Measurements from ENCODE around the gene CFAP58. TPM values are rescaled to one million over a fixed set of nuclear protein-coding genes. Genes with fewer than 3 reads are reported as not detected.
A peak's percentile ranks its signal among the peaks of the same experiment; 100 is the strongest.

The CFAP58 gene
- total RNA-seq, 2 experiments from 2014 or later = not detected

DNA sequence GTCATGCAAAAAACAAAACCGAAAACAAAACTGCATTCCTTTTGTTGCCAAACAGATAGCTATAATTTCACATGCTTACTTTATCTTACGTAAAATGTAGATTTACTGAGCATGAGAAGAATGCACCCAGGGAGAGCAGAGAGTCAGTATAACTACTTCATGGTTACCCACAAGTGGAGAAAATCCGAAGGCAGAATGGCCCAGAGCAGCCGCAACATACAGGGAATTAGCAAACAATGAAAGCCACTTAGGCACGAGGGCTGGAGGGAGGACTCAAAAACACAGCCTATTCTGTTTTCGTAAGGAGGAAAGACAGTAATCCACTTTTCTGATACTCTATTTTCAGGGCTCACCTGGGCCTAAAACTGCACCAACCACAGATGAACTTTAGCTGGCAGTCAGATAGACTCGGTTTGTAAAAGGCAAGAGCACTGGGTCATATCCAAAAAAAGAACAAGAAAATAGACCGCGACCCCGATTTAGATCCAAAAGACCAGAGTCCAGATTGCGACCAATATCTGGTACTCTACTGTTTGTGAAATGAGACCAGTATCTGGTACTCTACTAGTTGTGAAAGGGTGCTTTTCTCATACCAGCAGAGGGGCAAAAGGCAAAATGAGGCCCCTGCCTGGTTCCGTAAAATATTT lies 16.7 kb upstream of the CFAP58 start:
- peaks cover 69% of the 10 kb centered on the region for H3K4me1 Mint-ChIP-seq (ENCODE audit: low read depth)
- no peak for ATAC-seq (ENCODE audit: poor library complexity)
- POLR2A ChIA-PET = interaction anchor here (0.6 to 7.2 kb wide), 12 partner anchors 9 to 82 kb away, joined by 3 to 99 read pairs (median 8); partner anchors contain the start of genes CFAP58, GSTO1 and GSTO2

DNA sequence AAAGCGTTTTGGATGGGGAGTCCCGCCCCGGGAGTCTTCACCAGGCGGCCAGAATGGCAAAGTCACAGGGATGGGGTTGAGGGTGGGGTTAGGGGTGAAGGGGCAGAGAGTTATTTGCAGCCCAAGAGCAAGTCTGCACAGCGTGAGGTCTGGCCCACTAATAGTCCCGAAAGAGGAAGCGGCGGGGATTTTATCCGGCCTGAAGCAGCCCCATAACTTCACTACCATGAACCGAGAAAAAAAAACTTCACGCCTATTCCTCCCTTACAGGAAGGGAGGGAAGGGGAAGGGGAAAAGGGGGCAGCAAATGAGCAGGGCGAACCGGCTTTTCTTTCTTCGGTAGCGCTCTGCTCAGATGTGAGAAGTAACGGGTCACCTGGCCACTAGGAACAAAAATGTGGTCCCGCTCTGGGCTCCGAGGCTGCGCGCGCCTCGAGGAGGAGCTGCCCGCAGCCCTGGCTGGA lies 16.1 kb upstream of the CFAP58 start:
- ATAC-seq (ENCODE audit: poor library complexity) (peak; percentile 2), DNase-seq (peak in 3 of 14 experiments; percentile 56 to 59 (median 56))
- peak overlapping the region; percentile 96 for H3K4me3 Mint-ChIP-seq
- Histone ChIP-seq H3K9me3 (ENCODE audit: control insufficient read depth in 1 of 2, insufficient read depth in 1 of 2, low read length in 2 of 2) (no peaks in the 10 kb centered on the region), H3K27me3 (ENCODE audit: control insufficient read depth in 1 of 2, insufficient read depth in 2 of 2, low read length in 2 of 2) (no peaks in the 10 kb centered on the region), H3K4me3 (ENCODE audit: low read length) (peak overlapping the region; percentile 92), H3K27ac (ENCODE audit: low read depth in 1 of 2, low read length in 2 of 2) (peak overlapping the region; percentile 89 to 92), H3K36me3 (ENCODE audit: insufficient read depth, low read length) (no peaks in the 10 kb centered on the region), H3K4me1 (ENCODE audit: insufficient read depth, low read length) (peaks cover 57% of the 10 kb centered on the region)
- ChIA-PET CTCF (interaction anchor here (0.8 to 6.0 kb wide), 8 partner anchors 8 to 63 kb away, joined by 3 to 37 read pairs (median 4); partner anchors contain the start of gene CFAP58), POLR2A (interaction anchor here (1.1 to 7.2 kb wide), 14 partner anchors 9 to 216 kb away, joined by 3 to 99 read pairs (median 13); partner anchors contain the start of genes CFAP58, GSTO1, GSTO2 and SFR1)
- peaks cover 33% of the 10 kb centered on the region for H3K36me3 Mint-ChIP-seq (ENCODE audit: low read depth)
- peaks cover 63% of the 10 kb centered on the region for H3K4me1 Mint-ChIP-seq (ENCODE audit: low read depth)
- H3K27me3 Mint-ChIP-seq = no peaks in the 10 kb centered on the region
- intact Hi-C loops (cut with DNase I, micrococcal nuclease) = loop anchor here in 1 of 2 experiments (5.0 kb wide), 1 partner anchor 105 kb away; the partner anchor contains the start of gene CFAP43
- no peaks in the 10 kb centered on the region for H3K9me3 Mint-ChIP-seq
- H3K27ac Mint-ChIP-seq = peak overlapping the region; percentile 88
- TF ChIP-seq, protein P1, sequence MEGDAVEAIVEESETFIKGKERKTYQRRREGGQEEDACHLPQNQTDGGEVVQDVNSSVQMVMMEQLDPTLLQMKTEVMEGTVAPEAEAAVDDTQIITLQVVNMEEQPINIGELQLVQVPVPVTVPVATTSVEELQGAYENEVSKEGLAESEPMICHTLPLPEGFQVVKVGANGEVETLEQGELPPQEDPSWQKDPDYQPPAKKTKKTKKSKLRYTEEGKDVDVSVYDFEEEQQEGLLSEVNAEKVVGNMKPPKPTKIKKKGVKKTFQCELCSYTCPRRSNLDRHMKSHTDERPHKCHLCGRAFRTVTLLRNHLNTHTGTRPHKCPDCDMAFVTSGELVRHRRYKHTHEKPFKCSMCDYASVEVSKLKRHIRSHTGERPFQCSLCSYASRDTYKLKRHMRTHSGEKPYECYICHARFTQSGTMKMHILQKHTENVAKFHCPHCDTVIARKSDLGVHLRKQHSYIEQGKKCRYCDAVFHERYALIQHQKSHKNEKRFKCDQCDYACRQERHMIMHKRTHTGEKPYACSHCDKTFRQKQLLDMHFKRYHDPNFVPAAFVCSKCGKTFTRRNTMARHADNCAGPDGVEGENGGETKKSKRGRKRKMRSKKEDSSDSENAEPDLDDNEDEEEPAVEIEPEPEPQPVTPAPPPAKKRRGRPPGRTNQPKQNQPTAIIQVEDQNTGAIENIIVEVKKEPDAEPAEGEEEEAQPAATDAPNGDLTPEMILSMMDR (IDR thresholded peaks at IDR 0.05) = no peak

More for the DNA sequence above, 16.7 kb upstream of the CFAP58 start:
- peaks cover 61% of the 10 kb centered on the region for H3K4me1 ChIP-seq (ENCODE audit: insufficient read depth, low read length)
- peaks cover 33% of the 10 kb centered on the region for H3K36me3 Mint-ChIP-seq (ENCODE audit: low read depth)
- no peaks in the 10 kb centered on the region for H3K9me3 ChIP-seq (ENCODE audit: control insufficient read depth in 1 of 2, insufficient read depth in 1 of 2, low read length in 2 of 2)
- H3K27ac ChIP-seq (ENCODE audit: low read depth in 1 of 2, low read length in 2 of 2) = peak overlapping the region; percentile 89 to 92
- CTCF ChIA-PET = interaction anchor here (0.7 to 6.0 kb wide), 3 partner anchors 13 to 45 kb away, joined by 3 to 37 read pairs (median 4); no protein-coding TSS in a partner anchor
- H3K27me3 Mint-ChIP-seq = no peaks in the 10 kb centered on the region
- H3K9me3 Mint-ChIP-seq = no peaks in the 10 kb centered on the region
- H3K4me3 ChIP-seq (ENCODE audit: low read length) = peak overlapping the region; percentile 92
- peak in 1 of 14 experiments; percentile 27 for DNase-seq
- peak overlapping the region; percentile 96 for H3K4me3 Mint-ChIP-seq
- H3K36me3 ChIP-seq (ENCODE audit: insufficient read depth, low read length) = peaks cover 2% of the 10 kb centered on the region
- TF ChIP-seq, protein P1 (IDR thresholded peaks at IDR 0.05) = no peak
- intact Hi-C loops (cut with DNase I, micrococcal nuclease) = loop anchor here in 1 of 2 experiments (5.0 kb wide), 1 partner anchor 105 kb away; the partner anchor contains the start of gene CFAP43
- no peaks in the 10 kb centered on the region for H3K27me3 ChIP-seq (ENCODE audit: control insufficient read depth in 1 of 2, insufficient read depth in 2 of 2, low read length in 2 of 2)
- peak overlapping the region; percentile 88 for H3K27ac Mint-ChIP-seq

DNA sequence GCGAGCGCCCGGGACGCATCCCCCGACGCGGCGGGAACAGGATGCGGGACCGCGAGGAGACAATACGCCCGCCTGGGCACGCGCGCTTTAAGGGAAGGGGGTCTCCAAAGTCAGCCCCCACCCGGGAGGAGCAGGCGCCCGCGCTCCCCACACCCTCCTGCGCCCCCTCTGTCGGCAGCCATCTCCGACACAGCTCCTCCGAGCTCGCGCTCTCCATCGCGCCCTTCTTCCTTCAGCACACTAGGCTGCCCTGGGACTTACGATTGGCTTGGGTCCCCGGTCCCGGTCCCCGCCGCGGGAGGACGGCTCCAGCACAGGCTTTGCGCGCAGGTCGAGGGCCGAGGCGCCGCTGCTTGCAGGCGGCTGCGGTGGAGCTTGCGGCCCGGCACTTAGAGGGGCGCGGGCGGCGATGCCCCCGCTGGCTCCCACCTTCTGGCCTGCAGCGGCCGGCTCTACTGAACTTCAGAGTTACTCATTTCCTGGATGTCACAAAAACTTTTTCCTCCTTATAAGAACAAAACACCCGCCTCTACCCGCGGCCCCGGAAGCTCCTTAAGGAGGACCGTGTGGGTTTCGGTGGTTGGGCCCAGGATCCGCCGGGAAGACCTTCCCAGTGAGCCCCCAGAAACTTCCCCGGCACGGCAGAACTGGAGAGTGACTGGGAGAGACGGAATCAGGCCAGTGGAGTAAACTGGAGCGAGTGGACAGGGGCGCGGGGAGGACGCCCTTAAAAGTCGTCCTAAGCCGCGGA lies 15.5 kb upstream of the CFAP58 start, which contains the start of gene ITPRIP:
TSS of gene ITPRIP (minus strand) at position 481 of the 751 bp plus-strand sequence. CDS start 22,414 bp downstream, outside the sequence.
- H3K4me3 ChIP-seq (ENCODE audit: low read length) = peak within 1 kb of the TSS; percentile 92
- H3K27ac Mint-ChIP-seq = peak within 1 kb of the TSS; percentile 88
- intact Hi-C loops (cut with DNase I, micrococcal nuclease) = loop anchor here (1.0 to 5.0 kb wide), 7 partner anchors 9 to 106 kb away; partner anchors contain the start of genes CFAP43 (in 1 of the 2), CFAP58 (in 1 of the 2) and GSTO2 (in 1 of the 2)
- ATAC-seq (ENCODE audit: poor library complexity) (peak; percentile 71), DNase-seq (peak; percentile 54 to 87 (median 66))
- H3K27ac ChIP-seq (ENCODE audit: low read depth in 1 of 2, low read length in 2 of 2) = peak within 1 kb of the TSS; percentile 89 to 92
- H3K4me1 Mint-ChIP-seq (ENCODE audit: low read depth) = peaks cover 57% of the 10 kb centered on the region
- peaks cover 29% of the 10 kb centered on the region for H3K36me3 Mint-ChIP-seq (ENCODE audit: low read depth)
- peaks cover 51% of the 10 kb centered on the region for H3K4me1 ChIP-seq (ENCODE audit: insufficient read depth, low read length)
- H3K27me3 Mint-ChIP-seq = no peaks in the 10 kb centered on the region
- no peaks in the 10 kb centered on the region for H3K36me3 ChIP-seq (ENCODE audit: insufficient read depth, low read length)
- TF ChIP-seq, protein P1 (IDR thresholded peaks at IDR 0.05) = peak; percentile 24
- peak within 1 kb of the TSS; percentile 96 for H3K4me3 Mint-ChIP-seq
- no peaks in the 10 kb centered on the region for H3K9me3 ChIP-seq (ENCODE audit: control insufficient read depth in 1 of 2, insufficient read depth in 1 of 2, low read length in 2 of 2)
- CTCF ChIA-PET = interaction anchor here (0.8 to 6.0 kb wide), 12 partner anchors 9 to 84 kb away, joined by 3 to 37 read pairs (median 5); partner anchors contain the start of genes CFAP58 and GSTO1
- H3K9me3 Mint-ChIP-seq = no peaks in the 10 kb centered on the region
- POLR2A ChIA-PET = interaction anchor here (0.9 to 7.2 kb wide), 20 partner anchors 8 to 217 kb away, joined by 3 to 99 read pairs (median 8); partner anchors contain the start of genes CFAP58, GSTO1, GSTO2 and SFR1
- no peaks in the 10 kb centered on the region for H3K27me3 ChIP-seq (ENCODE audit: control insufficient read depth in 1 of 2, insufficient read depth in 2 of 2, low read length in 2 of 2)
